ENCODE results near the gene SLC9A3.

Gene SLC9A3

DNA sequence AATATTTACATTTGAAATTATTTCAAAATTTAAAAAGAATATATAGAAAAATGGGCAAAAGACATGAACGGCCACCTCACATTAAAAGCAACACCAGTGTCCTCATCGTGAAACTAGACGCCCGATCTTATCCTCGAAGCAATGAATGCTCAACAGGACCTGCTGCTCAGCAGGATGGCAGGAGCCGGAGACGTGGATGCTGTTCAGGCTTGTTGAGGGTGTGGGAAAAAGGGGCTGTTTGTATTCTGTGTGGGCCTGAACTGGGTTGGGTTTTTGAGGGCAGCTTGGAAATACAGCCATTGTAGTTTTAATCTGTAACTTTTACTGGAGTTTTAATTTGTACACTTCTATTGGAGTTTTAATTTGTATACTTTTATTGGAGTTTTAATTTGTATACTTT is 60.9 kb downstream of the SLC9A3 start:
- in situ Hi-C loops (cut with MboI; ENCODE audit: low pct_unique_long_range_greater_than_20kb, low sequenced_read_pairs, unreplicated experiment) = no loop called here

DNA sequence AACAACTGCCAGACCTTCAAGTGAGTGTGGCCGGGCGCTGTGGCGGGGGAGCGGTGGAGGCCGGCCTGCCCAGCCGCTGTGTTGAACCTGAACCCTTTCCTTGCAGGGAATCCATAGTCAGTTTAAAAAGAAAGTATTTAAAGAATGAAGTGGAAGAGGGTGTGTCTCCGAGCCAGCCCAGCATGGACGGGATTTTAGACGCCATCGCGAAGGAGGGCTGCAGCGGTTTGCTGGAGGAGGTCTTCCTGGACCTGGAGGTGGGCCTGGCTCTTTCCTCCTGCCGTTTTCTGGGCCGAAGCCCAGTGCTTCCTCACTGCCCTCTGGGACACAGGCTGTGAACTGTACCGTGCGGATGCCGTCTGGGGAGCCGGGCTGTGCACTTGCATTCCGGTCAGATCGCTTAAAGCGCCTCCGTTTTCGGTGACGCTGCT is 62.2 kb downstream of the SLC9A3 start:
- in situ Hi-C loops (cut with MboI; ENCODE audit: low pct_unique_long_range_greater_than_20kb, low sequenced_read_pairs, unreplicated experiment) = no loop called here
- TF ChIP-seq, protein P1, sequence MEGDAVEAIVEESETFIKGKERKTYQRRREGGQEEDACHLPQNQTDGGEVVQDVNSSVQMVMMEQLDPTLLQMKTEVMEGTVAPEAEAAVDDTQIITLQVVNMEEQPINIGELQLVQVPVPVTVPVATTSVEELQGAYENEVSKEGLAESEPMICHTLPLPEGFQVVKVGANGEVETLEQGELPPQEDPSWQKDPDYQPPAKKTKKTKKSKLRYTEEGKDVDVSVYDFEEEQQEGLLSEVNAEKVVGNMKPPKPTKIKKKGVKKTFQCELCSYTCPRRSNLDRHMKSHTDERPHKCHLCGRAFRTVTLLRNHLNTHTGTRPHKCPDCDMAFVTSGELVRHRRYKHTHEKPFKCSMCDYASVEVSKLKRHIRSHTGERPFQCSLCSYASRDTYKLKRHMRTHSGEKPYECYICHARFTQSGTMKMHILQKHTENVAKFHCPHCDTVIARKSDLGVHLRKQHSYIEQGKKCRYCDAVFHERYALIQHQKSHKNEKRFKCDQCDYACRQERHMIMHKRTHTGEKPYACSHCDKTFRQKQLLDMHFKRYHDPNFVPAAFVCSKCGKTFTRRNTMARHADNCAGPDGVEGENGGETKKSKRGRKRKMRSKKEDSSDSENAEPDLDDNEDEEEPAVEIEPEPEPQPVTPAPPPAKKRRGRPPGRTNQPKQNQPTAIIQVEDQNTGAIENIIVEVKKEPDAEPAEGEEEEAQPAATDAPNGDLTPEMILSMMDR (IDR thresholded peaks at IDR 0.05; ENCODE audit: extremely low read depth, insufficient read depth, missing control alignments) = no peak

More for the DNA sequence above, 60.9 kb downstream of the SLC9A3 start:
- DNase-seq (ENCODE audit: low spot score) = no peak
- TF ChIP-seq, protein P1 (IDR thresholded peaks at IDR 0.05; ENCODE audit: extremely low read depth, insufficient read depth, missing control alignments) = no peak

DNA sequence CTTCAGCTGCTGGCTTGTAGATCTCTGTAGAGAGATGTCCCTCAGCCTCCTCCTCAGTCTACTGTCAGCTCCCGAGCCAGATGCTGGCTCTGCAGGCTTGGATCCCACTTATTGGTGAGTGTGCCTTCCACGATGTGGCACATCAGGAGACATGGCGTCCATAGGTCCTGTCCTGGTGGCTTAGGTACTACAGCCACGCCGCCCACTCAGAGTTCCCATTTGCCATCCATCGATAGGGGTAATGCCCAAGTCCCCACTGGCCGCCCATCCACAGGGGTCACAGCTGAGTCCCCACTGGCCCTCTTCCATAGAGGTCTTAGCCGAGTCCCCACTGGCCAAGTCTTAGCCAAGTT is 64.0 kb downstream of the SLC9A3 start:
- no peak for DNase-seq (ENCODE audit: low spot score)
- in situ Hi-C loops (cut with MboI; ENCODE audit: low pct_unique_long_range_greater_than_20kb, low sequenced_read_pairs, unreplicated experiment) = no loop called here
- TF ChIP-seq, protein P1 (IDR thresholded peaks at IDR 0.05; ENCODE audit: extremely low read depth, insufficient read depth, missing control alignments) = no peak

More for the DNA sequence above, 62.2 kb downstream of the SLC9A3 start:
- DNase-seq (ENCODE audit: low spot score) = no peak

DNA sequence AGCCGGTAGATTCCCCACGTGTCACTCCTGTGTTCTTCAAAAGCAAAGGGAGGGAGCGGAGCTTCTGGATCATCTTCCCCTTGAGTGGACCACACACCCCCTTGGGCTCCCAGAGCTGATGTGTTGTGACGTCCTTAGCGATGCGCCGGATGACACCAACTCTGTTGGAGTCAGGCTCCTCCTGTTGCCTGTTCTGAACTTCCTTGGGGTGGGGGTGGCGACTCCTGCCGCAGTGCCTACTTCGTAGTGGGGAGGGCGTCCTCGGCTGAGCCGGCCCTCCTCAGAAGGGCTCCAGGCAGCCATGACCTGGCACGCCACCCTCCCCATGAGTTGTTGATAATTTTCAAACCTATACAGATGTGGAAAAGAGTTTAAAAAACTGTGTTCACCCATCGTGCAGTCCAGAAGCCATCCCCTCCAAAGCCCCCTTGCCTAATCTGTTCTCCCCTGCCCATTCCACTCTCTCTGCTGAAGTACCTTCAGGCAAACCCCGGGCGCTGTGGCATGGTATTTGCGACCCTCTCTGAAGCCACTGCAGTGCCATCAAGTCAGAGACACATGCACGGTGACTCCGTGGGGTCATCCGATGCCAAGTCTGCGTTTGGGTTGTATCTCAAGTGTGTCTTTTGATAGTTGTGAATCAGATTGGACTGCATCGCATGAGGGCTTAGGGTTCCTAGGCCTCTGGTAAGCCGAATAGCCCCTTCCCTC is 64.5 kb downstream of the SLC9A3 start:
- in situ Hi-C loops (cut with MboI; ENCODE audit: low pct_unique_long_range_greater_than_20kb, low sequenced_read_pairs, unreplicated experiment) = no loop called here
- TF ChIP-seq, protein P1 (IDR thresholded peaks at IDR 0.05; ENCODE audit: extremely low read depth, insufficient read depth, missing control alignments) = no peak
- DNase-seq (ENCODE audit: low spot score) = no peak

DNA sequence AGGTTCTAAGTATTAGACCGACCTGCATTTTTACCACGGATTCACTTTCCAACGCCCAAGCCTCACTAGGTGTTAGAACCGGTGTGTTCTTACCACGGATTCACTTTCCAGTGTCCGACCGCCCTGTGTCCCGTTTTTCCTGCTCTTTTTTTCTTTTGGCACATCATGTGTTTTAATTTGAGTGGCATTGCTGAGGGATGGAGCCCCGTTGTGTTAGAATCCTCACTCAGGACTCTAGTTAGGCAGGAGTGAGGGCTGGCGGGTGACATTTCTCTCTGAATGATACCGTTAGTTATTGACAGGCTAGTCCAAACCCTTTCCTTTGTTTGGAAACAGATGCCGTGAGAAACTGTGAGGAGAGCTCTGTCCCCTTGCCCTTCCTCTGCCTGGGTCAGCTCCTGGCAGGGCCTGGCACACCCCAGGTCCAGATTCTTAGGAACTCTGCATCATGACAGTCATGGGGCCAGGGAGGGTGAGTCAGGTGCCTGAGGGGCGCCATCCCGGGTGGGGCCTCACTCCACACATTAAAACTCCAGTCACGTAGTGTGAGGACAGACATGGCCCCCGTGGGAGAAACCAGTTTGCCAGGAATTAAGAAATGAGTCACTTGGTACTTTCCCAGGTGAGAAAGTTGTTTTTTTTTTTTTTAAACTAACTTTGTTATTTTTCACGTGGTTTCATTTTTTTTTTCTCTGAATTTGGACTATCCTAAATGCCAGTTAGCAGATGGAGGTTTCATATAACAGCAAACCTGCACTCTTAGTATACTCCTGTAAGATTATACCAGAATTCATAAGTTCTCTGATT is 65.5 kb downstream of the SLC9A3 start:
- peak; percentile 75 for DNase-seq (ENCODE audit: low spot score)
- TF ChIP-seq, protein P1 (IDR thresholded peaks at IDR 0.05; ENCODE audit: extremely low read depth, insufficient read depth, missing control alignments) = no peak
- in situ Hi-C loops (cut with MboI; ENCODE audit: low pct_unique_long_range_greater_than_20kb, low sequenced_read_pairs, unreplicated experiment) = no loop called here

DNA sequence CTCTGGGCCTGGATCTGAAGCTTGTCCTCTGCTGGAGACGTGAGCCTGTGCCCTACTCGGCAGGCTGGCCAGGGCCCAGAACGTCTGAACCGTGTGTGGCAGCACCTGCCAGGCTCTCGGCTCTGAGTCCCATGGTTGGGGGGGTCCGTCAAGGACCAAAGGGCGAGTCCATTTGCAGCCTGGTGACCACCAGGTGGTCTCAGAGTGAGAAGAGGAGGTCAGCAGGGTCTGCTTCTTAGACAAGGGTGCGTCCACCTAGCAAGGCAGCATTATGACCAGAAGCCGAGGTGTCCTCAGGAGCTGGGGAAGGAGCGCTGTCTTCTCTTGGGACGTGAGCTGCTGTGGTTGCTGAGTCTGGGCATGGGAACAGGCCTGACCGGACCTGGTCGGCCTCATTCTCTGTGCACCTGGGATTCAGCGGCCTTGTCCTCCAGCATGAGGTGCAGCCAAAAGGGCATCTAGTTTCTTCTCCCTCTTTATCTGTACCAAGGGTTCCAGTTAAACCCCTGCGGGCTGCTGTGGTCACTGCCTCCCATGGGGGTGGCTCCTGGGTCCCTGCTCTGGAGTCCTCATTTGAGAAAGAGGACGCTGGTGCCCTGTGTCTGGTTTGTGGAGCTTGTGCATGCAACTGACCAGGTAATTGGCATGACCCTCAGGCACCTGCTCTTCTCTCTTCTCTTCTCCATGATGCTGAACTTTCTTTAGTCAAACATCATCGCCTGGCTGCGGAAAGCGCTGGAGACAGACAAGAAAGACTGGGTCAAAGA is 66.9 kb downstream of the SLC9A3 start:
- in situ Hi-C loops (cut with MboI; ENCODE audit: low pct_unique_long_range_greater_than_20kb, low sequenced_read_pairs, unreplicated experiment) = no loop called here
- DNase-seq (ENCODE audit: low spot score) = no peak
- TF ChIP-seq, protein P1 (IDR thresholded peaks at IDR 0.05; ENCODE audit: extremely low read depth, insufficient read depth, missing control alignments) = no peak

Data from GM13977 (cell line).